Activated naive CD8-positive, alpha-beta T cell treated with anti-CD3 and anti-CD28 coated beads, Interleukin-2, amount 50 U/mL, for 24 hours (primary cell): ENCODE data around the gene BTG1.

ENCODE experiments used
- ATAC-seq: fragments of 150-1000 bp; cut with Tn5 transposase; one replicate; pipeline ENCODE4 v1.10.0; 2021
- DNase-seq: peaks from one replicate; pipeline ENCODE4 v3.0.0; 2021
- H3K27ac Mint-ChIP-seq: one replicate; pipeline ENCODE4 v1.8.0; 2021; ENCODE audit warnings: mild to moderate bottlenecking, mixed read lengths
- H3K27me3 Mint-ChIP-seq: one replicate; pipeline ENCODE4 v1.8.0; 2021; ENCODE audit warnings: mixed read lengths
- H3K36me3 Mint-ChIP-seq: one replicate; pipeline ENCODE4 v1.8.0; 2021; ENCODE audit warnings: low read depth, mixed read lengths
- H3K4me1 Mint-ChIP-seq: one replicate; pipeline ENCODE4 v1.8.0; 2021; ENCODE audit warnings: mixed read lengths
- H3K4me3 Mint-ChIP-seq: one replicate; pipeline ENCODE4 v1.8.0; 2021; ENCODE audit warnings: mild to moderate bottlenecking, moderate library complexity, mixed read lengths
- H3K9me3 Mint-ChIP-seq: one replicate; pipeline ENCODE4 v1.8.0; 2021; ENCODE audit warnings: mixed read lengths

Gene BTG1

GRCh38 chr12:92133171-92133570 lies 12.5 kb downstream of the BTG1 start:
- DNase-seq (no peak), ATAC-seq (no peak)
- H3K9me3 Mint-ChIP-seq: peaks cover 3% of the 10 kb centered on the region
- H3K36me3 Mint-ChIP-seq: peaks cover 48% of the 10 kb centered on the region
- H3K27me3 Mint-ChIP-seq: no peaks in the 10 kb centered on the region
- H3K4me3 Mint-ChIP-seq: peak overlapping the region; percentile 99
- H3K27ac Mint-ChIP-seq: peak overlapping the region; percentile 90
- H3K4me1 Mint-ChIP-seq: peaks cover 97% of the 10 kb centered on the region

DNA sequence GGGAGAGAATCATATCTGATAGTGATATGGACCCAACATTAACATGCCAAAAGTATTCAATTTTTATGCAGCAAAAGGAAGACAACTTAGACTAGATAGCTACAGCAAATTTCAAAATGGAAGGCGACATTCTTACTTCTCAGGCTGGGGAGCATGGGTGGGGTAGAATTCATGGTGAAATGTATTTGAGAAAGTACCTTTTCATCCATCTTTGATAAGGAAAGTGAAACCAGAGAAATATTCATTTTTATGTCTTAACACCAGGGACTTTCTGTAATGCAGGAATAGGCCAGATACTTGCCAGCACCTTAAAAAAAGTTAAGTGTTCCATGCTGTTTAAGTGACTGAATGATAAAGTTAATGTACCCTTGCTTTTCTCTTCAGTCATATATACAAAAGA lies 13.4 kb downstream of the BTG1 start:
- no peak for ATAC-seq
- no peak for DNase-seq
- Mint-ChIP-seq H3K4me1 (peaks cover 92% of the 10 kb centered on the region), H3K27me3 (no peaks in the 10 kb centered on the region), H3K9me3 (peaks cover 3% of the 10 kb centered on the region), H3K27ac (peak overlapping the region; percentile 90), H3K4me3 (peak overlapping the region; percentile 72), H3K36me3 (peaks cover 44% of the 10 kb centered on the region)

GRCh38 chr12:92130999-92131398 lies 14.6 kb downstream of the BTG1 start:
- ATAC-seq: peak; percentile 31
- peak overlapping the region; percentile 90 for H3K27ac Mint-ChIP-seq

GRCh38 chr12:92129609-92130008 lies 16.0 kb downstream of the BTG1 start:
- Mint-ChIP-seq H3K27me3 (no peaks in the 10 kb centered on the region), H3K27ac (peak overlapping the region; percentile 83), H3K9me3 (peaks cover 3% of the 10 kb centered on the region), H3K4me3 (peak overlapping the region; percentile 10), H3K4me1 (peaks cover 87% of the 10 kb centered on the region), H3K36me3 (peaks cover 42% of the 10 kb centered on the region)
- ATAC-seq (no peak), DNase-seq (no peak)

More at GRCh38 chr12:92130999-92131398, 14.6 kb downstream of the BTG1 start:
- peaks cover 45% of the 10 kb centered on the region for H3K36me3 Mint-ChIP-seq
- peak overlapping the region; percentile 72 for H3K4me3 Mint-ChIP-seq
- no peaks in the 10 kb centered on the region for H3K27me3 Mint-ChIP-seq
- H3K9me3 Mint-ChIP-seq: peaks cover 3% of the 10 kb centered on the region
- H3K4me1 Mint-ChIP-seq: peaks cover 87% of the 10 kb centered on the region
- DNase-seq: no peak

DNA sequence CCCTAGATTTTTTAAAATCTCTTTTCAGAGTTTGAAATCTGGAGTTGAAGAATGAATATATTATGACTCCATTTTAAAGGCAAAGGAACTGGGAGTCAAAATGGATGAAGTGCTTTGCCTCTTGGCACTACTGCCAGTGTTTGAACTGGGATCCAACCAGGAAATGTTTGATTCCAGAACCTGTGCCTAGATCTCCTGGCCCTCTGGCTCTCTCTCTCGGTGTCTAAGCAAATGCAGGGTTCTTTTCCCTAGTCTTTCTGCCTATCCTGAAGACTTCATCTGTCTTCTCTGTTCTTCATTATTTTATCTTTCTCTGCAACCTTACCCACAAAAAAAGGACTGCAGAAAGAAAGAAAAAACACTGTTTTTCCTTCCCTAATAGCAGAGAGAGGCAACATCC lies 17.0 kb downstream of the BTG1 start:
- DNase-seq (no peak), ATAC-seq (no peak)
- no peak overlapping the region for H3K4me3 Mint-ChIP-seq
- peaks cover 39% of the 10 kb centered on the region for H3K36me3 Mint-ChIP-seq
- no peaks in the 10 kb centered on the region for H3K27me3 Mint-ChIP-seq
- peak overlapping the region; percentile 83 for H3K27ac Mint-ChIP-seq
- H3K4me1 Mint-ChIP-seq: peaks cover 87% of the 10 kb centered on the region
- peaks cover 3% of the 10 kb centered on the region for H3K9me3 Mint-ChIP-seq

- H3K27ac Mint-ChIP-seq: peak overlapping the region; percentile 63
- H3K36me3 Mint-ChIP-seq: peaks cover 37% of the 10 kb centered on the region
- DNase-seq: no peak
- peaks cover 68% of the 10 kb centered on the region for H3K4me1 Mint-ChIP-seq
- peak; percentile 45 for ATAC-seq
- peak overlapping the region; percentile 33 for H3K4me3 Mint-ChIP-seq
- H3K27me3 Mint-ChIP-seq: no peaks in the 10 kb centered on the region
- H3K9me3 Mint-ChIP-seq: peaks cover 19% of the 10 kb centered on the region
Observed at GRCh38 chr12:92124689-92125029, 21.0 kb downstream of the BTG1 start.

GRCh38 chr12:92123780-92124688 lies 21.6 kb downstream of the BTG1 start:
- Mint-ChIP-seq H3K36me3 (peaks cover 37% of the 10 kb centered on the region), H3K27ac (peak overlapping the region; percentile 63), H3K4me3 (peak overlapping the region; percentile 33), H3K9me3 (peaks cover 18% of the 10 kb centered on the region), H3K27me3 (no peaks in the 10 kb centered on the region), H3K4me1 (peaks cover 68% of the 10 kb centered on the region)
- DNase-seq: no peak
- no peak for ATAC-seq

DNA sequence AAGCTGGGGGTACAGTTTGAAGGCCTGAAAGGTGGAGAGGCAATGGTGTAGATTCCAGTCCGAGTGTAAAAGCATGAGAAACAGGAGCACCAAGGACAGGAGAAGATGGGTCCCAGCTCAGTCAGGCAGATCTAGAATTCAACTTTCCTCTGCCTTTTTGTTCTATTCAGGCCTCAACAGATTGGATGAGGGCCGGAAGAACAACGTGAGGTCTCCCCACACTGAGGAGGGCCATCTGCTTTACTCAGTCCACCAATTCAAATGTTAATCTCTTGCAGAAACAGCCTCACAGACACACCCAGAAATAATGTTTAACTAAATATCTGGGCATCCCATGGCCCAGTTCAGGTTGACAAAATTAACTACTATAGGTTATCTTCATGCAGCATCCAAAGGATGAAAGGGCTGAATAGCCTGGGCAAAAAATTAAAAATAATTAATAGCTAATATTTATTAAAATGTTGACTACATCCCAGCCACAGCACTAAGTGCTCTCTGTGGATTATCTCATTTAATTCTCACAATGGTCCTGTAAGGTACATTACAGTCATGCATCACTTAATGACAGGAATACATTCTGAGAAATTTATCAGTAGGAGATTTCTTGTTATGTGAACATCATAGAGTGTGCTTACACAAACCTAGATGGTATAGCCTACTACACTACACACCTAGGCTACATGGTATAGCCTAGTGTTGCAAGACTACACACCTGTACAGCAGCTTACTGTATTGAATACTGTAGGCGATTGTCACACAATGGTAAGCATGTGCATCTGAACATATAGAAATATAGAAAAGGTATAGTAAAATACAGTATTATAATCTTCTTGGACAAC lies 22.5 kb downstream of the BTG1 start:
- peaks cover 67% of the 10 kb centered on the region for H3K4me1 Mint-ChIP-seq
- H3K36me3 Mint-ChIP-seq: peaks cover 39% of the 10 kb centered on the region
- H3K27ac Mint-ChIP-seq: peak overlapping the region; percentile 63
- ATAC-seq (peak; percentile 29), DNase-seq (no peak)
- H3K9me3 Mint-ChIP-seq: peaks cover 24% of the 10 kb centered on the region
- no peaks in the 10 kb centered on the region for H3K27me3 Mint-ChIP-seq
- no peak overlapping the region for H3K4me3 Mint-ChIP-seq

DNA sequence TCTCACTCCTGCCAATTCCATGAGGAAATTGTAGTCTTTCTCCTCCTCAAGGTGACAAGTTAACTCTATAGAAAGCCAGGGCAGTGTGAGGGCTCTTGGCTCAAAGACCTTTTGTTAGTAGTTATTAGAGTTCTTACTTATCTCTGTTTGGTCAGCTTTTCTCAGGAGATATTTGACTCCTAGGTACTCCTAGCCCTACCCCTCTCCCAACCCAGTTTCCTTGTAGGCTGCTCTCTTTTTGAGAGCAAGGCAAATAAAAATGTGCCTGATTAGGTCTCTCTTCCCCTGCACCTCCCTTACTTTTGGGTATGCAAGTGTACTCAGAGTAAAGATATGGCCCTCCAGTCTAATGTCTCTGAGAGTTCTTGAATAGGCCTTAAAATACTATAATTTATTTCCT lies 23.8 kb downstream of the BTG1 start:
- H3K4me3 Mint-ChIP-seq: no peak overlapping the region
- DNase-seq (no peak), ATAC-seq (no peak)
- peaks cover 64% of the 10 kb centered on the region for H3K4me1 Mint-ChIP-seq
- no peak overlapping the region for H3K27ac Mint-ChIP-seq
- no peaks in the 10 kb centered on the region for H3K27me3 Mint-ChIP-seq
- H3K9me3 Mint-ChIP-seq: peaks cover 24% of the 10 kb centered on the region
- peaks cover 37% of the 10 kb centered on the region for H3K36me3 Mint-ChIP-seq

GRCh38 chr12:92118826-92119536 lies 26.7 kb downstream of the BTG1 start:
- DNase-seq (no peak), ATAC-seq (peak; percentile 28)
- Mint-ChIP-seq H3K27me3 (no peaks in the 10 kb centered on the region), H3K27ac (peak overlapping the region; percentile 70), H3K9me3 (peaks cover 24% of the 10 kb centered on the region), H3K4me3 (peak overlapping the region; percentile 2), H3K4me1 (peaks cover 59% of the 10 kb centered on the region), H3K36me3 (peaks cover 36% of the 10 kb centered on the region)

DNA sequence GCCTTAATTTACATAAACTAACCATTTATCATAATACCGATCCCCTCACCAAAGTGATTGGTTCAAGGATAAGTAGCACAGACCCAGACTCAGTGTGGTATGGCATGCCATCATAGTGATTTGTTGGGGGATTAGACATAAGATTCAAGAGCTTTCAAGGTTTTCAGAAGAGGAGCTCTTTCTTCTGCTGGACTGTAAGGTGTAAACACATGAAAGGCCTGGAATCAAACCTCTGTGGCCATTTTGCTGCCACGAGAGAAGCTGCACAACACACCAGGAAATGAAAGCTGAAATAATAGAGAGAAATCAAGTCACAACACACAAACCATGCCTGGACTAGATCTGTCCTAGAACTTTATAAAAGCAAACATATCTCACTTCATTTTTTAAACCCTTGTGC lies 30.8 kb downstream of the BTG1 start:
- Mint-ChIP-seq H3K4me1 (peaks cover 66% of the 10 kb centered on the region), H3K4me3 (peak overlapping the region; percentile 35), H3K9me3 (peaks cover 9% of the 10 kb centered on the region), H3K27ac (peak overlapping the region; percentile 49), H3K36me3 (peaks cover 24% of the 10 kb centered on the region), H3K27me3 (no peaks in the 10 kb centered on the region)
- no peak for ATAC-seq
- no peak for DNase-seq

GRCh38 chr12:92111256-92111655 lies 34.4 kb downstream of the BTG1 start:
- ATAC-seq (no peak), DNase-seq (no peak)
- no peaks in the 10 kb centered on the region for H3K27me3 Mint-ChIP-seq
- peaks cover 78% of the 10 kb centered on the region for H3K4me1 Mint-ChIP-seq
- no peaks in the 10 kb centered on the region for H3K9me3 Mint-ChIP-seq
- H3K36me3 Mint-ChIP-seq: peaks cover 11% of the 10 kb centered on the region
- H3K4me3 Mint-ChIP-seq: peak overlapping the region; percentile 63
- H3K27ac Mint-ChIP-seq: peak overlapping the region; percentile 81

DNA sequence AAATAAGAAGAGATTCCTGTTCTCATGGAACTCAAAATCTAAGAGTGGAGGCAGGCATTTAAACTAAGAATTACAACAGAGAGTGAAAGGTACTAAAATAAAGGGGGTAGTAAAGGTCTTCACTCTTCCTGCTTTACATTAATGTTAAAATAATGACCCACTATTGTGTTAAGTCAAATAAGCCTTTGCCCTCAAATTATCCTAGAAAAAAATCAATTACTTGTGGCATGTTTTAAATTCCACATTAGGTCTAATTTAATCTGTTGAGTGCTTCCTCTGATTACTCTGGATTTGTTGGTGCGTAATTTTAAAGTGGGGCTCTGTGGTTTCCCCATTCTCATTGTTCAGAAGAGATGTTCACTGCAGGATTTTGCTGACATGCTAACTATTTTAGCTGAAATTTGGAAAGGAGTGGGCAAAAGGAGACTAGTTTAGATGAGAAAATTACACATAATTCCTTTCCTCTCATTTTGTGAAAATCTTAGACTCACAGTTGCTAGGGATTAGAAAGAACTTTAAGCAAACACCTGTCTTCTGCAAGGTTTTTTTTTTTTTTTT lies 35.5 kb downstream of the BTG1 start:
- ATAC-seq (no peak), DNase-seq (no peak)
- Mint-ChIP-seq H3K4me1 (peaks cover 82% of the 10 kb centered on the region), H3K27ac (peak overlapping the region; percentile 81), H3K4me3 (peak overlapping the region; percentile 31), H3K27me3 (no peaks in the 10 kb centered on the region), H3K9me3 (no peaks in the 10 kb centered on the region), H3K36me3 (peaks cover 11% of the 10 kb centered on the region)

DNA sequence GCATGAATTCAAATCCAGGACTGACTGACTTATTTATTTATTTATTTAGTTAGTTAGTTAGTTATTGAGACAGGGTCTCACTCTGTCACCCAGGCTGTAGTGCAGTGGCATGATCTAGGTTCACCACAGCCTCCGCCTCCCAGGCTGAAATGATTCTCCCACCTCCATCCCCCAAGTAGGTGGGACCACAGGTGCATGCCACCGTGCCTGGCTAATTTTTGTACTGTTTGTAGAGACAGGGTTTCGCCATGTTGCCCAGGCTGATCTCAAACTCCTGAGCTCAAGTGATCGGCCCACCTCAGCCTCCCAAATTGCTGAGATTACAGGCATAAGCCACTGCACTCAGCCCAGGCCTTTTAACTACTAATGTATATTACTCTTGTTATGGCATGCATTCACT lies 36.0 kb downstream of the BTG1 start:
- Mint-ChIP-seq H3K4me1 (peaks cover 78% of the 10 kb centered on the region), H3K9me3 (no peaks in the 10 kb centered on the region), H3K36me3 (peaks cover 8% of the 10 kb centered on the region), H3K27ac (peak overlapping the region; percentile 49), H3K4me3 (peak overlapping the region; percentile 31), H3K27me3 (no peaks in the 10 kb centered on the region)
- ATAC-seq (no peak), DNase-seq (no peak)
